Measurements from ENCODE around the gene MPC1.

- TF ChIP-seq ARNT (IDR thresholded peaks at IDR 0.05): no peak
- TF ChIP-seq BHLHE40 (IDR thresholded peaks at IDR 0.05; ENCODE audit: borderline replicate concordance): no peak
- no peak for TF ChIP-seq SUZ12 (IDR thresholded peaks at IDR 0.05)
Observed at GRCh38 chr6:166331503-166332415, 51.0 kb downstream of the MPC1 start.
